ENCODE results near the gene CLRN2. TPM values are rescaled to one million over a fixed set of nuclear protein-coding genes. Genes with fewer than 3 reads are reported as not detected.

CLRN2 gene
- total RNA-seq, 1 donor from 2014 or later = not detected

DNA sequence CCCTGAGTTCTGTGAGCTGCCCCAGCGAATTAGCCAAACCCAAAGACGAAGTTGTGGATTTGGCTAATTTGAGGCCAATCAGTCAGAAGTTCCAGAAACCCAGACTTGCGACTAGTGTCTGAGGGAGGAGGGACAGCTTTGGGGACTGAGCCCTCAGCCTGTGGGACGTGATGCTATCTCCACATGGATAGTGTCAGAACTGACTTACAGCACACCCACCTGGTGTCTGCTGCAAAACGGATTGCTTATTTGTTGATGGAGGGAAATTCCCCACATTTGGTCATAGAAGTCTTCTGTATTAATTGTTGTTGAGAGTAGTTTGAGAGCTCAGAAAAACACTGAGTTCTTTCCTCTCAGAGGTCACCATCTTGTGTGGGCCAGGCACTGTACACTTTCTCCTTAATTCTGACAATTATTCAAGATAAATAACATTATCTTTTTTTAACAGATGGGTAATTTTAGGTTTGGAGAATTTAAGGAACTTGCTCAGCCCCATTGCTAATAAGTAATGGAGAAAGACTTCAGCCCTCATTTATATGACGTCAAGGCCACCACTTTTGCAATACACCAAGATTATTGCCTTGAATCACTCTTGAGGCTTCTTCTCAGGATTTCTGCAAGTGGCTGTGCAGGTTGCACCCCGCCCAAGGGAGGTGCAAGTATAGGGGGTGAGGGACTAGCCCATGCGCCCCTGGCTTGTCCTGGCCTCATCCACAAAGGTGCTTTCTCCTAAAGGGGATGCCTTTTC lies 16.7 kb downstream of the CLRN2 start:
- DNase-seq (ENCODE audit: low spot score) = no peak
- H3K27me3 Mint-ChIP-seq (ENCODE audit: insufficient read depth, low read depth) = peaks cover 11% of the 10 kb centered on the region
- H4K20me1 ChIP-seq (ENCODE audit: low read depth) = no peaks in the 10 kb centered on the region
- TF ChIP-seq EZH2phosphoT487 (IDR thresholded peaks at IDR 0.05) (no peak), CTCF (IDR thresholded peaks at IDR 0.05) (no peak), EZH2 (IDR thresholded peaks at IDR 0.05) (no peak)
- H3K9ac ChIP-seq = no peak overlapping the region
- H2AFZ ChIP-seq (replicated peaks) = no peak overlapping the region
- H3K9me3 ChIP-seq (ENCODE audit: low read depth) = no peaks in the 10 kb centered on the region
- H3F3A ChIP-seq (ENCODE audit: low read depth) = no peaks in the 10 kb centered on the region
- no peak overlapping the region for H3K4me2 ChIP-seq
- no peak overlapping the region for H3K4me3 Mint-ChIP-seq
- no peaks in the 10 kb centered on the region for H3K9me3 Mint-ChIP-seq
- H3K4me1 Mint-ChIP-seq = no peaks in the 10 kb centered on the region
- no peaks in the 10 kb centered on the region for H3K36me3 ChIP-seq
- H3K27ac Mint-ChIP-seq = no peak overlapping the region
- no peaks in the 10 kb centered on the region for H3K79me2 ChIP-seq (ENCODE audit: low read depth)
- no peak overlapping the region for H3K27ac ChIP-seq
- no peak overlapping the region for H3K4me3 ChIP-seq
- no peaks in the 10 kb centered on the region for H3K36me3 Mint-ChIP-seq
- no peaks in the 10 kb centered on the region for H3K27me3 ChIP-seq
- H3K4me1 ChIP-seq = no peaks in the 10 kb centered on the region

DNA sequence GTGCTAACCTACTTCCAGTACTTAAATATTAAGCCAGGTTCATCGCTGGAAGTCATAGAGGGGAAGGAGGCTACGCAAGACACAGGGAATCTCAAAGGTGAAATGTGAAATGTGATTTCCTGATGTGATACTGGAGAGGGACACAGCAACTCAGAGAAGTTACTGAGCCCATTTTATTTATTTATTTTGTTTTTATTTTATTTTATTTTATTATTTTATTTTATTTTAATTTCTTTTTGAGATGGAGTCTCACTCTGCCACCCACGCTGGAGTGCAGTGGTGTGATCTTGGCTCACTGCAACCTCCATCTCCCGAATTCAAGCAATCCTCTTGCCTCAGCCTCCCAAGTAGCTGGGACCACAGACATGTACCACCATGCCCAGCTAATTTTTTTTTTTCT lies 19.7 kb downstream of the CLRN2 start:
- Mint-ChIP-seq H3K27ac (no peak overlapping the region), H3K4me1 (no peaks in the 10 kb centered on the region), H3K27me3 (ENCODE audit: insufficient read depth, low read depth) (peaks cover 6% of the 10 kb centered on the region), H3K9me3 (no peaks in the 10 kb centered on the region), H3K4me3 (no peak overlapping the region), H3K36me3 (no peaks in the 10 kb centered on the region)
- Histone ChIP-seq H3K27me3 (no peaks in the 10 kb centered on the region), H3K9me3 (ENCODE audit: low read depth) (no peaks in the 10 kb centered on the region), H4K20me1 (ENCODE audit: low read depth) (no peaks in the 10 kb centered on the region), H3K4me1 (no peaks in the 10 kb centered on the region), H3K9ac (no peak overlapping the region), H3F3A (ENCODE audit: low read depth) (no peaks in the 10 kb centered on the region), H3K4me2 (no peak overlapping the region), H3K79me2 (ENCODE audit: low read depth) (no peaks in the 10 kb centered on the region), H3K4me3 (no peak overlapping the region), H3K36me3 (no peaks in the 10 kb centered on the region), H2AFZ (replicated peaks) (no peak overlapping the region), H3K27ac (no peak overlapping the region)
- no peak for TF ChIP-seq EZH2phosphoT487 (IDR thresholded peaks at IDR 0.05)
- TF ChIP-seq CTCF (IDR thresholded peaks at IDR 0.05) = no peak
- TF ChIP-seq EZH2 (IDR thresholded peaks at IDR 0.05) = no peak
- no peak for DNase-seq (ENCODE audit: low spot score)

DNA sequence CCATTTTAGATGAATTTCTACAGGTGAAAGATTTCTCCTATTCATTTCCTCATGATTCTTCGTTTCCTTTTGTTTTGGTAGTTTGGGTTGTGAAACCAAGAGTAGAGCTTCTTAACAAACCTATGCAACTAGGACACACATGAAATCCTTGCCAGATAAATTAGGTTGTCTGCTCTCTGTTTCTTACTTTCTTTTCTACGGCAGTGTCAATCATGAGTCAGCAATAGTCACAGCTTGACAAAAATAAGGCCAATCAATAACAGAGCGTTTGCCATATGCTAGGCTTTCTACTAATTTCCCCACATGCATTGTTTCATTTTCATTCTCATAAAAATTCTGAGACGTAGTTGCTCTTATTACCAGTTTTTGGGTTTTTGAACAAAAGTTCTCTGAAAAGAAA lies 20.3 kb downstream of the CLRN2 start:
- no peak overlapping the region for H3K4me3 Mint-ChIP-seq
- no peaks in the 10 kb centered on the region for H3F3A ChIP-seq (ENCODE audit: low read depth)
- no peak for DNase-seq (ENCODE audit: low spot score)
- H3K4me3 ChIP-seq = no peak overlapping the region
- H2AFZ ChIP-seq (replicated peaks) = peak overlapping the region; percentile 35
- H3K79me2 ChIP-seq (ENCODE audit: low read depth) = no peaks in the 10 kb centered on the region
- H3K9me3 ChIP-seq (ENCODE audit: low read depth) = no peaks in the 10 kb centered on the region
- no peaks in the 10 kb centered on the region for H3K36me3 ChIP-seq
- no peaks in the 10 kb centered on the region for H3K9me3 Mint-ChIP-seq
- H3K27ac Mint-ChIP-seq = no peak overlapping the region
- H3K4me1 ChIP-seq = no peaks in the 10 kb centered on the region
- no peak overlapping the region for H3K9ac ChIP-seq
- no peaks in the 10 kb centered on the region for H3K4me1 Mint-ChIP-seq
- TF ChIP-seq EZH2 (IDR thresholded peaks at IDR 0.05) = no peak
- no peak for TF ChIP-seq EZH2phosphoT487 (IDR thresholded peaks at IDR 0.05)
- no peak for TF ChIP-seq CTCF (IDR thresholded peaks at IDR 0.05)
- H3K27me3 Mint-ChIP-seq (ENCODE audit: insufficient read depth, low read depth) = peaks cover 6% of the 10 kb centered on the region
- no peak overlapping the region for H3K27ac ChIP-seq
- H3K27me3 ChIP-seq = no peaks in the 10 kb centered on the region
- H3K4me2 ChIP-seq = no peak overlapping the region
- H4K20me1 ChIP-seq (ENCODE audit: low read depth) = no peaks in the 10 kb centered on the region
- H3K36me3 Mint-ChIP-seq = no peaks in the 10 kb centered on the region

Data from neural progenitor cell (in vitro differentiated cells).